Measurements from ENCODE around the gene RPP25.

- TF ChIP-seq REST (IDR thresholded peaks at IDR 0.05; ENCODE audit: insufficient replicate concordance, low read depth) (peak; percentile 34), POLR2AphosphoS5 (IDR thresholded peaks at IDR 0.05; ENCODE audit: low read depth) (peak; percentile 84), CTCF (IDR thresholded peaks at IDR 0.05; ENCODE audit: insufficient read depth, low read length) (no peak), GABPA (IDR thresholded peaks at IDR 0.05; ENCODE audit: low read depth) (no peak)
Observed at GRCh38 chr15:74937590-74938371, 18.8 kb downstream of the RPP25 start, which contains the start of gene COX5A.
